GM21723 (cell line): ENCODE measurements around the gene ARHGAP26.
"Not testable (repeated sequence)": the region's sequence is repeated elsewhere in the genome, so short reads cannot be mapped to it uniquely, and the experiment has no call there.

ENCODE experiments used
- ATAC-seq: cut with Tn5 transposase; IDR thresholded peaks from one replicate; pipeline ENCODE4 v1.9.1; 2021; ENCODE audit warnings: mild to moderate bottlenecking, moderate library complexity; ENCODE audit not compliant: unreplicated experiment

ARHGAP26 gene

GRCh38 chr5:142978252-142978651 lies 208.1 kb downstream of the ARHGAP26 start:
- ATAC-seq: no peak

- ATAC-seq: no peak
Measured at GRCh38 chr5:142978726-142979125, 208.5 kb downstream of the ARHGAP26 start.

- no peak for ATAC-seq
Measured at GRCh38 chr5:142979636-142980035, 209.5 kb downstream of the ARHGAP26 start.

GRCh38 chr5:142981475-142981874 lies 211.3 kb downstream of the ARHGAP26 start:
- no peak for ATAC-seq

GRCh38 chr5:142981886-142982820 lies 212.0 kb downstream of the ARHGAP26 start:
- ATAC-seq: no peak

- ATAC-seq: no peak
Measured at GRCh38 chr5:142982821-142983200, 212.6 kb downstream of the ARHGAP26 start.

- ATAC-seq: no peak
Measured at GRCh38 chr5:142984011-142984410, 213.8 kb downstream of the ARHGAP26 start.

- ATAC-seq: no peak
Measured at GRCh38 chr5:142984525-142984924, 214.3 kb downstream of the ARHGAP26 start.

- not testable (repeated sequence) for ATAC-seq
Measured at GRCh38 chr5:142989270-142989669, 219.1 kb downstream of the ARHGAP26 start.

GRCh38 chr5:142990073-142990472 lies 219.9 kb downstream of the ARHGAP26 start:
- ATAC-seq: not testable (repeated sequence)

GRCh38 chr5:142994218-142994617 lies 224.0 kb downstream of the ARHGAP26 start:
- ATAC-seq: no peak

GRCh38 chr5:142995621-142996020 lies 225.4 kb downstream of the ARHGAP26 start:
- ATAC-seq: not testable (repeated sequence)

GRCh38 chr5:142997591-142997990 lies 227.4 kb downstream of the ARHGAP26 start:
- ATAC-seq: no peak

- no peak for ATAC-seq
Measured at GRCh38 chr5:142998316-142999020, 228.3 kb downstream of the ARHGAP26 start.

GRCh38 chr5:143000551-143000950 lies 230.4 kb downstream of the ARHGAP26 start:
- ATAC-seq: not testable (repeated sequence)

- no peak for ATAC-seq
Measured at GRCh38 chr5:143001764-143002351, 231.7 kb downstream of the ARHGAP26 start.

GRCh38 chr5:143002459-143003327 lies 232.5 kb downstream of the ARHGAP26 start:
- peak; percentile 75 for ATAC-seq

- no peak for ATAC-seq
Measured at GRCh38 chr5:143003328-143003636, 233.1 kb downstream of the ARHGAP26 start.

GRCh38 chr5:143004361-143005145 lies 234.4 kb downstream of the ARHGAP26 start:
- no peak for ATAC-seq

GRCh38 chr5:143006501-143006900 lies 236.3 kb downstream of the ARHGAP26 start:
- ATAC-seq: no peak
